ENCODE data around the gene OR2AG1. TPM values are rescaled to one million over a fixed set of nuclear protein-coding genes. Genes with fewer than 3 reads are reported as not detected.
A peak's percentile ranks its signal among the peaks of the same experiment; 100 is the strongest.

OR2AG1 gene
- total RNA-seq, 2 donors from 2014 or later = not detected

- H3K4me3 Mint-ChIP-seq = no peak overlapping the region
- H3K36me3 Mint-ChIP-seq = no peaks in the 10 kb centered on the region
- DNase-seq (ENCODE audit: low spot score) (no peak), ATAC-seq (no peak)
- peaks cover 16 to 35% of the 10 kb centered on the region in 2 donors for H3K27me3 Mint-ChIP-seq
- H3K4me1 Mint-ChIP-seq (ENCODE audit: low read depth in 2 of 2) = no peaks in the 10 kb centered on the region
- H3K27ac Mint-ChIP-seq = no peak overlapping the region
- no peaks in the 10 kb centered on the region for H3K9me3 Mint-ChIP-seq
Measured at GRCh38 chr11:6817694-6818093, 34.9 kb downstream of the OR2AG1 start.

GRCh38 chr11:6818967-6819366 lies 36.1 kb downstream of the OR2AG1 start:
- peaks cover 12 to 40% of the 10 kb centered on the region in 2 donors for H3K27me3 Mint-ChIP-seq
- H3K4me3 Mint-ChIP-seq = no peak overlapping the region
- ATAC-seq (peak in 1 of 2 donors; percentile 15), DNase-seq (ENCODE audit: low spot score) (no peak)
- no peaks in the 10 kb centered on the region for H3K36me3 Mint-ChIP-seq
- no peaks in the 10 kb centered on the region for H3K4me1 Mint-ChIP-seq (ENCODE audit: low read depth in 2 of 2)
- H3K9me3 Mint-ChIP-seq = no peaks in the 10 kb centered on the region
- no peak overlapping the region for H3K27ac Mint-ChIP-seq

GRCh38 chr11:6824136-6824823 lies 41.5 kb downstream of the OR2AG1 start:
- H3K27ac Mint-ChIP-seq = no peak overlapping the region
- H3K9me3 Mint-ChIP-seq = no peaks in the 10 kb centered on the region
- H3K36me3 Mint-ChIP-seq = no peaks in the 10 kb centered on the region
- DNase-seq (ENCODE audit: low spot score) = no peak
- peak in 1 of 2 donors; percentile 32 for ATAC-seq
- no peak overlapping the region for H3K4me3 Mint-ChIP-seq
- no peaks in the 10 kb centered on the region for H3K4me1 Mint-ChIP-seq (ENCODE audit: low read depth in 2 of 2)
- H3K27me3 Mint-ChIP-seq = peaks cover 20 to 41% of the 10 kb centered on the region in 2 donors

GRCh38 chr11:6825231-6825744 lies 42.5 kb downstream of the OR2AG1 start:
- Mint-ChIP-seq H3K36me3 (no peaks in the 10 kb centered on the region), H3K4me3 (no peak overlapping the region), H3K27ac (no peak overlapping the region), H3K4me1 (ENCODE audit: low read depth in 2 of 2) (no peaks in the 10 kb centered on the region), H3K27me3 (peaks cover 17 to 36% of the 10 kb centered on the region in 2 donors), H3K9me3 (no peaks in the 10 kb centered on the region)
- DNase-seq (ENCODE audit: low spot score) = no peak
- no peak for ATAC-seq

- Mint-ChIP-seq H3K4me3 (no peak overlapping the region), H3K4me1 (ENCODE audit: low read depth in 2 of 2) (no peaks in the 10 kb centered on the region), H3K27ac (no peak overlapping the region), H3K36me3 (no peaks in the 10 kb centered on the region), H3K27me3 (peaks cover 16 to 19% of the 10 kb centered on the region in 2 donors), H3K9me3 (no peaks in the 10 kb centered on the region)
- no peak for ATAC-seq
- no peak for DNase-seq (ENCODE audit: low spot score)
Measured at GRCh38 chr11:6828103-6828502, 45.3 kb downstream of the OR2AG1 start.

- DNase-seq (ENCODE audit: low spot score) (no peak), ATAC-seq (no peak)
- no peaks in the 10 kb centered on the region for H3K9me3 Mint-ChIP-seq
- peaks cover 0 to 11% of the 10 kb centered on the region in 2 donors for H3K27me3 Mint-ChIP-seq
- no peaks in the 10 kb centered on the region for H3K36me3 Mint-ChIP-seq
- H3K4me1 Mint-ChIP-seq (ENCODE audit: low read depth in 2 of 2) = no peaks in the 10 kb centered on the region
- no peak overlapping the region for H3K4me3 Mint-ChIP-seq
- no peak overlapping the region for H3K27ac Mint-ChIP-seq
Measured at GRCh38 chr11:6833356-6833755, 50.5 kb downstream of the OR2AG1 start.

GRCh38 chr11:6834021-6834420 lies 51.2 kb downstream of the OR2AG1 start:
- no peaks in the 10 kb centered on the region for H3K9me3 Mint-ChIP-seq
- no peak for ATAC-seq
- no peaks in the 10 kb centered on the region for H3K36me3 Mint-ChIP-seq
- DNase-seq (ENCODE audit: low spot score) = no peak
- H3K27ac Mint-ChIP-seq = no peak overlapping the region
- H3K4me1 Mint-ChIP-seq (ENCODE audit: low read depth in 2 of 2) = no peaks in the 10 kb centered on the region
- H3K27me3 Mint-ChIP-seq = peaks cover 0 to 11% of the 10 kb centered on the region in 2 donors
- no peak overlapping the region for H3K4me3 Mint-ChIP-seq

Other genes with a start within 250 kb of the OR2AG1 start
- 10 to 100 TPM; 33.8 to 42.0 TPM for gene RRP8, start 179.4 kb upstream of the OR2AG1 start, total RNA-seq
- gene ILK, start 179.2 kb upstream of the OR2AG1 start, total RNA-seq = 100 to 1,000 TPM in 1 of 2 donors, 10 to 100 TPM in 1; 91.8 to 142 TPM
- 100 to 1,000 TPM; 118 to 152 TPM for gene TAF10, start 170.8 kb upstream of the OR2AG1 start, total RNA-seq
- 10 to 100 TPM; 48.6 to 92.4 TPM for gene TPP1, start 163.6 kb upstream of the OR2AG1 start, total RNA-seq
- 1 to 10 TPM in 1 of 2 donors, under 1 TPM in 1; 0.73 to 1.6 TPM for gene DCHS1, start 127.2 kb upstream of the OR2AG1 start, total RNA-seq
- gene MRPL17, start 99.7 kb upstream of the OR2AG1 start, total RNA-seq = 10 to 100 TPM; 69.1 to 70.1 TPM
- gene OR2AG2, start 11.0 kb upstream of the OR2AG1 start, total RNA-seq = under 1 TPM in 1 of 2 donors, not detected in 1; 0.20 TPM
- gene OR6A2, start 16.7 kb downstream of the OR2AG1 start, total RNA-seq = under 1 TPM in 1 of 2 donors, not detected in 1; 0.20 TPM
- gene OR10A5, start 62.7 kb downstream of the OR2AG1 start, total RNA-seq = not detected
- not detected for gene OR10A2, start 80.0 kb downstream of the OR2AG1 start, total RNA-seq
- gene OR10A4, start 93.6 kb downstream of the OR2AG1 start, total RNA-seq = not detected
- not detected for gene OR2D2, start 109.5 kb downstream of the OR2AG1 start, total RNA-seq
- not detected for gene OR2D3, start 138.0 kb downstream of the OR2AG1 start, total RNA-seq
- gene ZNF215, start 143.4 kb downstream of the OR2AG1 start, total RNA-seq = 1 to 10 TPM in 1 of 2 donors, under 1 TPM in 1; 0.24 to 1.5 TPM
- not detected for gene ZNF214, start 237.3 kb downstream of the OR2AG1 start, total RNA-seq
- not detected for gene NLRP14, start 237.5 kb downstream of the OR2AG1 start, total RNA-seq